GM10847 (cell line): ENCODE measurements around the gene OGFR.

Experiments
- POLR2A ChIP-seq: IDR thresholded peaks from 2 replicates; pipeline ENCODE4 v1.6.1; 2011; ENCODE audit not compliant: insufficient read length; ENCODE audit errors: extremely low read depth

OGFR gene

DNA sequence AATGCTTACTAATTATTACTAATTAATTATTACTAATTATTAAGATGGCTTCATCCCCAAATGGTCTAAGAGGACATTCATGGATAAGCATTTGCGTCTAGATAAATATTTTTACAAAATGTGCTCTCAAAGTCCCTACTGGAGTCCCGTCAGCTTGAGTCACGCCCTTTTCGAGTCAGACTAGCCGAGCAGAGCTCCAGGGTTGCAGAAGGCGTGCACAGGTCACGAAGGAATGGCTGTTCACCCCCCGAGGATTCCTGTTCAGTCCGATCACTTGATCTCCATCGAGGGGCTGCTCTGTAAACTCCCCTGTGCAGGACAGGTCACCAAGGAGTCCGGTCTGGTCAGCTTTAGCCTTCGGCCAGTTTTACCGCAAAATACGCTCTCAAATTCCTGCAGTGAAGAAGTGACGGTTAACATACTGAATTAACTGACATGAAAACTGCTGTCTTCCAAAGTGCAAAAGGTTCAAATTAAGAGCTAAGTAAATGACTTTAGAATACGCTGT, 37.1 kb downstream of the OGFR start:
- TF ChIP-seq POLR2A: no peak

- TF ChIP-seq POLR2A: no peak
Measured at GRCh38 chr20:62843656-62844055, 39.0 kb downstream of the OGFR start.

GRCh38 chr20:62844182-62844581, 39.5 kb downstream of the OGFR start:
- no peak for TF ChIP-seq POLR2A

DNA sequence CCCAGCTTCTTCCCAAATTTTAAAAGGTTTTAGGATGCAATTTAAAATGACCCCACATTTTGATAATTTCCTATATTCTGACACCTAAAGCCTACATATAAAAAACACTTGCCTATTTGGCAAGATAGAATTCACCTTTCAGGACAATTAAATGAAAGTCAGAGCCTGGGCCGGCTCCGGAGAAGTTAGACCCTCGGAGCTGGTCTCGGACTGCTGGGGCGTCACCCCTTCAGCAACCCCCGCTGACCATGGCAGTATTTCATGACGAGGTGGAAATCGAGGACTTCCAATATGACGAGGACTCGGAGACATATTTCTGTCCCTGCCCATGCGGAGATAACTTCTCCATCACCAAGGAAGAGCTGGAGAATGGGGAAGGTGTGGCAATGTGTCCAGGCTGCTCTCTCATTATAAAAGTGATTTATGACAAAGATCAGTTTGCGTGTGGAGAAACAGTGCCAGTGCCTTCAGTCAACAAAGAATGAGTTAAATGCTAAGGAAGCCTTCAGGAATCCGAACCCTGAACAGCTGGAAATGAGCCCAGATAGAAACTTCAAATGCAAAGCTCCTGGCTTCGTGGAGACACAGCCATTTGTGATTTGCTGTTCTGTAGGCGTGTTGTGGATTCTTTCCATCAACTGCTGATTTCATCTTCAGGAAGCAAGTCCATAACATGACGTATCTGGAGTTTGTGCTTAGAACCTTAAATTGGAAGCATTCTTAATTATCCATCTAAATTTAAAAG, 41.0 kb downstream of the OGFR start:
- TF ChIP-seq POLR2A: no peak

GRCh38 chr20:62846166-62846890, 41.7 kb downstream of the OGFR start:
- TF ChIP-seq POLR2A: no peak

GRCh38 chr20:62849431-62849830, 44.8 kb downstream of the OGFR start:
- no peak for TF ChIP-seq POLR2A

- no peak for TF ChIP-seq POLR2A
Measured at GRCh38 chr20:62850333-62850974, 45.8 kb downstream of the OGFR start.

GRCh38 chr20:62852196-62852595, 47.6 kb downstream of the OGFR start:
- TF ChIP-seq POLR2A: no peak

DNA sequence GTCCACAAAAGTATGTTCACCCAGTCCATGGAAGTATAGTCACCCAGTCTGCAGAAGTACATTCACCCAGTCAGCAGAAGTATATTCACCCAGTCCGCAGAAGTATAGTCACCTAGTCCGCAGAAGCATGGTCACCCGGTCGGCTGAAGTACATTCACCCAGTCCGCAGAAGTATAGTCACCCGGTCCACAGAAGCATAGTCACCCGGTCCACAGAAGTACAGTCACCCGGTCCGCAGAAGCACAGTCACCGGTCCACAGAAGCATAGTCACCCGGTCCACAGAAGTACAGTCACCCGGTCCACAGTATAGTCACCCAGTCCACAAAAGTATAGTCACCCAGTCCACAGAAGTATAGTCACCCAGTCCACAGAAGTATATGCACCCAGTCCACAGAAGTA, 48.2 kb downstream of the OGFR start:
- TF ChIP-seq POLR2A: no peak

GRCh38 chr20:62854121-62854520, 49.5 kb downstream of the OGFR start:
- no peak for TF ChIP-seq POLR2A

GRCh38 chr20:62855120-62855519, 50.5 kb downstream of the OGFR start:
- TF ChIP-seq POLR2A: no peak

DNA sequence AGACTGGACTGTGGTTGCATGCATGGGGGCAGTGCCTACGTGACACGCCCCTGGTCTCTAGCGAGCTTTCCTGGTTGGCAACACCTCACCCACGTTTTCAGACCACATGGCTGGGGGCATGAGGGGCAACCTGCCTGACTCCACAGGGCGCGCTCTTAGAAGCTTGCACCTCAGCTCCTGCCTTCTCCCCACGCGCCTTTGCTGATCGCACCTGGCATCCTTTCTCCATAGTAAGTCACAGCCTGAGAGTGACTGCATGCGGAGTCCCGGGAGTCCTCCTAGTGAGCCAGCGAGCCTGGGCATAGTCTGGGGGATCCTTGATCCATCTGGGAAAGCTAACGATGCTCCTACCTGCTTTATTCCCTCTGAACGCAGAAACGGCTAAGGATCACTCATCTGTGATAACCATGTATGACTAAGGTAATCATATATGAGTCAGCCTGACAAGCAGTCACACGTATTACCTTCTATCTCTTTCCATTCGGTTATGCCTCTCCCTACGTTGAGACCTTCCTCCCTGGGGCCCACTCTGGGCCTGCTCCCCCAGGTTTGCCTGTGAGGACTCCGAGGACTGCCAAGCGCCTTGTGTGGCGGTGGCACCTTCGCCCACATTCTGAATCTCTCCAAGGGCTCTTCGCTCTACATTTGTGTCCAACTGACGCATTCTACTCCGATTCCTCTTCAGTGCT, 52.4 kb downstream of the OGFR start:
- no peak for TF ChIP-seq POLR2A

- TF ChIP-seq POLR2A: no peak
Measured at GRCh38 chr20:62858058-62858830, 53.6 kb downstream of the OGFR start.

- TF ChIP-seq POLR2A: no peak
Measured at GRCh38 chr20:62859721-62860120, 55.1 kb downstream of the OGFR start.
